GM12891 (cell line): ENCODE results near the gene TEX13B.

ENCODE experiments used
- PAX5 ChIP-seq: IDR thresholded peaks from 2 replicates; pipeline ENCODE4 v1.6.1; 2011; ENCODE audit warnings: low read length, moderate library complexity, mild to moderate bottlenecking; ENCODE audit not compliant: insufficient read depth, severe bottlenecking
- POLR2A ChIP-seq: IDR thresholded peaks from 2 replicates; pipeline ENCODE4 v1.6.1; 2011; ENCODE audit warnings: low read depth, low read length, control low read depth
- POLR2AphosphoS5 ChIP-seq: IDR thresholded peaks from 2 replicates; pipeline ENCODE4 v1.6.1; 2011; ENCODE audit warnings: low read depth, low read length, control low read depth
- SPI1 ChIP-seq: IDR thresholded peaks from 2 replicates; pipeline ENCODE4 v1.6.1; 2011; ENCODE audit warnings: low read depth, low read length, control low read depth
- TAF1 ChIP-seq: IDR thresholded peaks from 2 replicates; pipeline ENCODE4 v1.6.1; 2011; ENCODE audit warnings: low read depth, low read length, control low read depth

GRCh38 chrX:108020631-108021030 is 38.5 kb upstream of the TEX13B start:
- TF ChIP-seq POLR2A (no peak), POLR2AphosphoS5 (no peak), TAF1 (no peak), SPI1 (0 out of 2 replicates have a peak, but pooled peaks have one; percentile 9), PAX5 (no peak)
